Colonic mucosa (tissue), 4 donors: Measurements from ENCODE around the gene PTCRA. TPM values are rescaled to one million over a fixed set of nuclear protein-coding genes. Genes with fewer than 3 reads are reported as not detected.
"Not testable (repeated sequence)": the region's sequence is repeated elsewhere in the genome, so short reads cannot be mapped to it uniquely, and the experiment has no call there.

ENCODE experiments used
- DNase-seq: peaks from one replicate; pipeline ENCODE4 v3.0.0-alpha.2; 2020
- H3K27ac ChIP-seq: fragments of 200-600 bp; one replicate; pipeline ENCODE4 v1.8.0; 2021
- H3K27me3 ChIP-seq: fragments of 200-600 bp; one replicate; pipeline ENCODE4 v1.8.0; 2021
- H3K36me3 ChIP-seq: fragments of 200-600 bp; one replicate; pipeline ENCODE4 v1.8.0; 2021
- H3K4me1 ChIP-seq: fragments of 200-600 bp; one replicate; pipeline ENCODE4 v1.8.0; 2021; ENCODE audit warnings: mild to moderate bottlenecking
- H3K4me3 ChIP-seq: fragments of 200-600 bp; one replicate; pipeline ENCODE4 v1.8.0; 2021
- H3K9ac ChIP-seq, 2 donors: one replicate each; pipeline ENCODE4 v1.7.0; 2013; ENCODE audit warnings: control low read depth in 2 of 2, low read depth in 2 of 2, low read length in 2 of 2
- H3K9me3 ChIP-seq: fragments of 200-600 bp; one replicate; pipeline ENCODE4 v1.8.0; 2021
- intact Hi-C: fragments of 100-400 bp; cut with DNase I; formaldehyde crosslinking; loops from one replicate; pipeline ENCODE4 v1.14.1; 2022
- total RNA-seq, 2 donors: library from RNA; stranded (reverse); fragmentation: NEBNext Ultra II Directional in 1 of 2; extraction: Animal tissue kit (Norgen Biotek cat#: 25700) in 1 of 2; gene quantifications; one replicate each; pipeline ENCODE4 v1.2.1, GENCODE V29; 2021
- TF ChIP-seq, protein P1 (sequence below): fragments of 200-600 bp; IDR thresholded peaks from one replicate; pipeline ENCODE4 v1.8.0; 2022; ENCODE audit warnings: antibody characterized with exemption, mild to moderate bottlenecking
- donor health status: healthy.
- donor health status: DM: no; HTN: no; CAD: no.
- donor health status: DM: no; HTN: no; CAD: no.

The PTCRA gene
- total RNA-seq, 2 donors from 2014 or later, result not detected

DNA sequence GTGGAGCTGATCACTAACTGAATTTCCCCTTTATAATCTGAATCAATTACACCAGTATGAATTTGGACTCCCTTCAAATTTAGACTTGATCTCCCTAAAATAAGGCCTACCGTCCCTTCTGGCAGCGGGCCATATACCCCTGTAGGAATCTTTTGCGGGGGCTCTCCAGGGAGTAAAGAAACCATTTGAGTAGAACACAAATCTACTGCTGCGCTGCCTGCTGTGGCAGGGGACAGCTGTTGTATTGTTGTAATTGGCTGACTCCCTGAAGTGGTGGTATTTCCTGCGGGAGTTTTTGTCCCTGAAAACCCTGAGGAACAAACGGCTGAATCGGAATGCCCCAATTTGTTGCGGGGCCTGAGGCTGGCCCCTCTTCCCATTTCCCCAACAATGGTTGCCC is 16.0 kb upstream of the PTCRA start:
- DNase-seq, result no peak
- intact Hi-C loops, result loop anchor here (5.0 kb wide), 1 partner anchor 242 kb away; no protein-coding TSS in a partner anchor

GRCh38 chr6:42901538-42901957 is 14.3 kb upstream of the PTCRA start:
- Histone ChIP-seq H3K27me3 (no peaks in the 10 kb centered on the region), H3K9me3 (no peaks in the 10 kb centered on the region), H3K4me3 (no peak overlapping the region), H3K27ac (no peak overlapping the region), H3K4me1 (no peaks in the 10 kb centered on the region), H3K9ac (peak overlapping the region in 1 of 2 donors; percentile 12), H3K36me3 (no peaks in the 10 kb centered on the region)
- TF ChIP-seq, protein P1, sequence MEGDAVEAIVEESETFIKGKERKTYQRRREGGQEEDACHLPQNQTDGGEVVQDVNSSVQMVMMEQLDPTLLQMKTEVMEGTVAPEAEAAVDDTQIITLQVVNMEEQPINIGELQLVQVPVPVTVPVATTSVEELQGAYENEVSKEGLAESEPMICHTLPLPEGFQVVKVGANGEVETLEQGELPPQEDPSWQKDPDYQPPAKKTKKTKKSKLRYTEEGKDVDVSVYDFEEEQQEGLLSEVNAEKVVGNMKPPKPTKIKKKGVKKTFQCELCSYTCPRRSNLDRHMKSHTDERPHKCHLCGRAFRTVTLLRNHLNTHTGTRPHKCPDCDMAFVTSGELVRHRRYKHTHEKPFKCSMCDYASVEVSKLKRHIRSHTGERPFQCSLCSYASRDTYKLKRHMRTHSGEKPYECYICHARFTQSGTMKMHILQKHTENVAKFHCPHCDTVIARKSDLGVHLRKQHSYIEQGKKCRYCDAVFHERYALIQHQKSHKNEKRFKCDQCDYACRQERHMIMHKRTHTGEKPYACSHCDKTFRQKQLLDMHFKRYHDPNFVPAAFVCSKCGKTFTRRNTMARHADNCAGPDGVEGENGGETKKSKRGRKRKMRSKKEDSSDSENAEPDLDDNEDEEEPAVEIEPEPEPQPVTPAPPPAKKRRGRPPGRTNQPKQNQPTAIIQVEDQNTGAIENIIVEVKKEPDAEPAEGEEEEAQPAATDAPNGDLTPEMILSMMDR, result peak; percentile 78
- DNase-seq, result peak; percentile 86
- intact Hi-C loops, result loop anchor here (5.0 kb wide), 1 partner anchor 241 kb away; no protein-coding TSS in a partner anchor

More for the DNA sequence above, 16.0 kb upstream of the PTCRA start:
- Histone ChIP-seq H3K9me3 (no peaks in the 10 kb centered on the region), H3K36me3 (no peaks in the 10 kb centered on the region), H3K4me3 (no peak overlapping the region), H3K4me1 (no peaks in the 10 kb centered on the region), H3K27me3 (no peaks in the 10 kb centered on the region), H3K9ac (no peak overlapping the region), H3K27ac (no peak overlapping the region)
- TF ChIP-seq, protein P1, result no peak

GRCh38 chr6:42902429-42903263 is 13.2 kb upstream of the PTCRA start:
- H3K4me1 ChIP-seq, DNase-seq, H3K27me3 ChIP-seq, H3K9ac ChIP-seq, H3K27ac ChIP-seq, H3K9me3 ChIP-seq, H3K4me3 ChIP-seq, H3K36me3 ChIP-seq: not testable (repeated sequence)
- intact Hi-C loops, result loop anchor here (5.0 kb wide), 1 partner anchor 240 kb away; no protein-coding TSS in a partner anchor

DNA sequence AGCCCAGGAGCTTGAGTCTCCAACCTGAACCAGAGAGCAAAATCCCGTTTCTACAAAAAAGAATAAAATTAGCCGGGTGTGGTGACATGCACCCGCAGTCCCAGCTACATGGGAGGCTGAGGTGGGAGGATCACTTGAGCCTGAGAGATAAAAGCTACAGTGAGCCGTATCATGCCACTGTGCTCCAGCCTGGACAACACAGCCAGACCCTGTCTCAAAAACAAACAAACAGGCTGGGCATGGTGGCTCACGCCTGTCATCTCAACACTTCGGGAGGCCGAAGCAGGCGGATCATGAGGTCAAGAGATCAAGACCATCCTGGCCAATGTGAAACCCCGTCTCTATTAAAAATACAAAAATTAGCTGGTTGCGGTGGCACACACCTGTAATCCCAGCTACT is 11.4 kb upstream of the PTCRA start:
- H3K27ac ChIP-seq, result no peak overlapping the region
- DNase-seq, result no peak
- intact Hi-C loops, result loop anchor here (5.0 kb wide), 1 partner anchor 238 kb away; no protein-coding TSS in a partner anchor

GRCh38 chr6:42907336-42907735 is 8.5 kb upstream of the PTCRA start:
- no peak for DNase-seq
- no peak overlapping the region for H3K27ac ChIP-seq
- H3K9me3 ChIP-seq, result no peaks in the 10 kb centered on the region
- H3K4me3 ChIP-seq, result no peak overlapping the region
- intact Hi-C loops, result no loop called here
- no peaks in the 10 kb centered on the region for H3K36me3 ChIP-seq
- H3K4me1 ChIP-seq, result no peaks in the 10 kb centered on the region
- no peak overlapping the region for H3K9ac ChIP-seq
- peaks cover 7% of the 10 kb centered on the region for H3K27me3 ChIP-seq
- TF ChIP-seq, protein P1, result no peak

More for the DNA sequence above, 11.4 kb upstream of the PTCRA start:
- TF ChIP-seq, protein P1, result no peak
- Histone ChIP-seq H3K4me1 (no peaks in the 10 kb centered on the region), H3K9me3 (no peaks in the 10 kb centered on the region), H3K36me3 (no peaks in the 10 kb centered on the region), H3K9ac (no peak overlapping the region), H3K4me3 (no peak overlapping the region), H3K27me3 (no peaks in the 10 kb centered on the region)

DNA sequence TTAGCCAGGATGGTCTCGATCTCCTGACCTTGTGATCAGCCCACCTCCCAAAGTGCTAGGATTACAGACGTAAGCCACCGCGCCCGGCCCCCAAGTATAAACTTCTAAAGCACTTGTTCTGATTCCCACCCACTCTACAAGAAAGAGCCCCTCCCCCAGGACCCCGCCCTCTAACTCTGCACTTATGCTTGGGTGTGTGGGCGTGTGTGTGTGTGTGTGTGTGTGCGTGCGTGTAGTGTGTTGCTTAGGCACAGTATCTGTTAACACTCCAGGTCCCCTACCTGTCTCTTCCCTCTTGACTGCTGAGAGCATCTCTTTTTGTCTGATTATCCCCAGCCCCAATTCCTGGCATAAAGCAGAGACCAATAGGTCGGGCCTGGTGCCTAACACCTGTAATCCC is 6.0 kb upstream of the PTCRA start:
- TF ChIP-seq, protein P1, result no peak
- intact Hi-C loops, result no loop called here
- DNase-seq, result no peak
- no peak overlapping the region for H3K4me3 ChIP-seq
- H3K36me3 ChIP-seq, result no peaks in the 10 kb centered on the region
- H3K27me3 ChIP-seq, result peaks cover 7% of the 10 kb centered on the region
- H3K9me3 ChIP-seq, result no peaks in the 10 kb centered on the region
- H3K9ac ChIP-seq, result no peak overlapping the region
- H3K27ac ChIP-seq, result no peak overlapping the region
- H3K4me1 ChIP-seq, result no peaks in the 10 kb centered on the region
